HAP-1 (cell line): ENCODE measurements around the gene UBTD1.
"Not testable (repeated sequence)": the region's sequence is repeated elsewhere in the genome, so short reads cannot be mapped to it uniquely, and the experiment has no call there.

Experiments used
- DNase-seq, 2 experiments: peaks; one replicate each; pipeline ENCODE4 v3.0.0-alpha.2; 2016 to 2020; ENCODE audit warnings: low spot score in 2 of 2
- H3K27me3 ChIP-seq: fragments of 250-450 bp; sonication (Bioruptor Pico); 2 replicates; pipeline ENCODE4 v1.5.1; 2020; ENCODE audit warnings: low read depth, mild to moderate bottlenecking, moderate library complexity
- H3K36me3 ChIP-seq: fragments of 250-450 bp; sonication (Bioruptor Pico); replicated peaks from 2 replicates; pipeline ENCODE4 v1.5.1; 2020; ENCODE audit warnings: mild to moderate bottlenecking
- H3K4me1 ChIP-seq: fragments of 250-450 bp; sonication (Bioruptor Pico); 2 replicates; pipeline ENCODE4 v1.5.1; 2020; ENCODE audit warnings: mild to moderate bottlenecking
- H3K4me3 ChIP-seq: fragments of 250-450 bp; sonication (Bioruptor Pico); 2 replicates; pipeline ENCODE4 v1.5.1; 2020; ENCODE audit warnings: mild to moderate bottlenecking, moderate library complexity
- H3K9me3 ChIP-seq: fragments of 250-450 bp; sonication (Bioruptor Pico); 2 replicates; pipeline ENCODE4 v1.5.1; 2020; ENCODE audit warnings: mild to moderate bottlenecking, moderate library complexity
- in situ Hi-C: fragments of 300-500 bp; cut with MboI; formaldehyde crosslinking; loops from 3 replicates; pipeline ENCODE4 v1.14.3; 2020; ENCODE audit warnings: low sequenced_read_pairs, inconsistent platforms, mixed read lengths

The UBTD1 gene

GRCh38 chr10:97574374-97575126 is 75.8 kb downstream of the UBTD1 start:
- in situ Hi-C loops: no loop called here
- H3K27me3 ChIP-seq: no peaks in the 10 kb centered on the region
- H3K4me1 ChIP-seq: no peaks in the 10 kb centered on the region
- no peaks in the 10 kb centered on the region for H3K9me3 ChIP-seq
- DNase-seq: no peak
- no peaks in the 10 kb centered on the region for H3K36me3 ChIP-seq
- no peak overlapping the region for H3K4me3 ChIP-seq

GRCh38 chr10:97575127-97575668 is 76.5 kb downstream of the UBTD1 start:
- H3K4me1 ChIP-seq: no peaks in the 10 kb centered on the region
- no peaks in the 10 kb centered on the region for H3K27me3 ChIP-seq
- in situ Hi-C loops: no loop called here
- H3K36me3 ChIP-seq: no peaks in the 10 kb centered on the region
- no peak overlapping the region for H3K4me3 ChIP-seq
- no peaks in the 10 kb centered on the region for H3K9me3 ChIP-seq
- DNase-seq: no peak

GRCh38 chr10:97576487-97576886 is 77.8 kb downstream of the UBTD1 start:
- in situ Hi-C loops, H3K36me3 ChIP-seq, H3K9me3 ChIP-seq, H3K4me3 ChIP-seq, DNase-seq, H3K4me1 ChIP-seq, H3K27me3 ChIP-seq: not testable (repeated sequence)

- Histone ChIP-seq H3K27me3 (no peaks in the 10 kb centered on the region), H3K36me3 (no peaks in the 10 kb centered on the region), H3K9me3 (no peaks in the 10 kb centered on the region), H3K4me3 (no peak overlapping the region), H3K4me1 (no peaks in the 10 kb centered on the region)
- DNase-seq: no peak
- in situ Hi-C loops: no loop called here
Measured at GRCh38 chr10:97577701-97578100, 79.0 kb downstream of the UBTD1 start.

- no peaks in the 10 kb centered on the region for H3K9me3 ChIP-seq
- in situ Hi-C loops: no loop called here
- no peaks in the 10 kb centered on the region for H3K4me1 ChIP-seq
- H3K27me3 ChIP-seq: no peaks in the 10 kb centered on the region
- DNase-seq: no peak
- no peaks in the 10 kb centered on the region for H3K36me3 ChIP-seq
- H3K4me3 ChIP-seq: no peak overlapping the region
Measured at GRCh38 chr10:97578171-97578844, 79.6 kb downstream of the UBTD1 start.

- no peaks in the 10 kb centered on the region for H3K36me3 ChIP-seq
- H3K9me3 ChIP-seq: no peaks in the 10 kb centered on the region
- no peaks in the 10 kb centered on the region for H3K27me3 ChIP-seq
- in situ Hi-C loops: no loop called here
- no peaks in the 10 kb centered on the region for H3K4me1 ChIP-seq
- H3K4me3 ChIP-seq: no peak overlapping the region
- no peak for DNase-seq
Measured at GRCh38 chr10:97580421-97581367, 82.0 kb downstream of the UBTD1 start.

DNA sequence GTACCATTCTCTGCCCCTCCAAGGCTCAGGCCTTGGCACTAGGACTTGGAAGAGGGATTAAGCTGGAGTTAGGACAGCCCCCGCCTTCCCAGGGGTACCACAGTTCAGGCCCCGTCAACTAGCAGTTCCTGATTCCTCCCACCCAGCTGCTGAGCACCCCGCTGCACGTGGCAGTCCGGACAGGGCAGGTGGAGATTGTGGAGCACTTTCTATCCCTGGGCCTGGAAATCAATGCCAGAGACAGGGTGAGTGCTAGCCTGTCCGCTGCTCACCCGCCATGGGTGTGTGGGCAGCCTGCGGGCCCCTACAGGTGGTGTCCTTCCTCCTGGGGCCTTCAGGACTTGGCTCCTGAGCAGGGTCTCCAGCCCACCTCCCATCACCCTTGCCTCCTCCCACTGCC is 83.4 kb downstream of the UBTD1 start:
- H3K9me3 ChIP-seq: no peaks in the 10 kb centered on the region
- no peak for DNase-seq
- H3K27me3 ChIP-seq: no peaks in the 10 kb centered on the region
- no peaks in the 10 kb centered on the region for H3K36me3 ChIP-seq
- no peaks in the 10 kb centered on the region for H3K4me1 ChIP-seq
- in situ Hi-C loops: no loop called here
- H3K4me3 ChIP-seq: no peak overlapping the region

DNA sequence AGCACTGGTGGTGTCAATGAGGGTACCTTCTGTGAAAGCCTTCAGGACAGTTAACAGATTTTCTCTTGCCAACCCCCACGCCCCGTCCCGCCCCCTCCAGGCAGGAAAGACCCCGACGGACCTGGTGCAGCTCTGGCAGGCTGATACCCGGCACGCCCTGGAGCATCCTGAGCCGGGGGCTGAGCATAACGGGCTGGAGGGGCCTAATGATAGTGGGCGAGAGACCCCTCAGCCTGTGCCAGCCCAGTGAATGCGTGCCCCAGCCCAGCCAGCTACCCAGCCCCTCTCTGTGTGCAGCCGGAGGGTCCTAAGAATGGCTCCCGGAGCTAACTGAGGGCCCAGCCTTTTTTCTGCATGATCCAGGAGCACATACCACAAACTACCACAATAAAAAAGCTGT is 84.8 kb downstream of the UBTD1 start:
- Histone ChIP-seq H3K4me3 (no peak overlapping the region), H3K4me1 (no peaks in the 10 kb centered on the region), H3K36me3 (no peaks in the 10 kb centered on the region), H3K27me3 (no peaks in the 10 kb centered on the region), H3K9me3 (no peaks in the 10 kb centered on the region)
- no peak for DNase-seq
- in situ Hi-C loops: no loop called here

DNA sequence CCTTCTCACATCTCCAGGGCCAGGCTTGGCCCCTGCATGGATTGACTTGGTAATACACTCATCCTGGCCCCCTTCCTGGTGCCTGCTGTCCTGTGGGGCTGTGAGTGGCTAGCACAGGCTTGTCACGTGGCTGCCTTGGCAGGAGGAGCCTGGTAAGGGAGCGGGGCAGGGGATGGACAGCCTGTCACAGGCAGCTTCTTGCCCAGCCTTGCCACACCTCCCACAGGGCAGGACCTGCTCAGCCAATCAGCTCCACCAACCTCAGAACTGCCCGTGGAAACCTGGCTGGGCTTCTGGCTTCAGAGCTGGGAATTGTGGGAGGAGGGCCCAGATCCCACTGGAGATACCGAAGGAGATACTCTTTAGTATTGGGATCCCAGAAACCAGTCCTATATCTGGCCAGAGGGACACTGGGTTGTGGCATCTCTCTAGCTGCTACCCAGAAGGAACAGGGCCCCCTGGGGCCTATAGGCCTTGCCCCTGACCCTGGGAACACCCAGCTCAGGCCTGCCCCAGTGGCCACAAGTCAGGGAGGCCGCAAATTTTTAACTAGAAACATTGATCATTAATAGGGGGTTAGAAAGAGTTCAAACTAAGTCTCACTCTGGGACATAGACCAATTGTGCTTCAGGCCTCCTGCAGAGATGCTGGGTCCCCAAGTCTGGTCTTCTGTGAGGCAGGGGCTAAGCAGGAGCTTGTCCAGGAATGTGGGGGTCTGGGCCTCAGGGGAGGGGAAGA is 85.5 kb downstream of the UBTD1 start, which contains the start of gene HOGA1:
Gene HOGA1 (plus strand): TSS at position 330 of the 738 bp plus-strand sequence. CDS start 315 bp downstream, at position 645.
- Histone ChIP-seq H3K36me3 (no peaks in the 10 kb centered on the region), H3K27me3 (no peaks in the 10 kb centered on the region), H3K4me3 (no peak within 1 kb of the TSS), H3K9me3 (no peaks in the 10 kb centered on the region), H3K4me1 (no peaks in the 10 kb centered on the region)
- DNase-seq: peak in 1 of 2 experiments; percentile 64
- in situ Hi-C loops: no loop called here

- in situ Hi-C loops: no loop called here
- DNase-seq: no peak
- Histone ChIP-seq H3K4me3 (no peak overlapping the region), H3K9me3 (no peaks in the 10 kb centered on the region), H3K27me3 (no peaks in the 10 kb centered on the region), H3K4me1 (no peaks in the 10 kb centered on the region), H3K36me3 (no peaks in the 10 kb centered on the region)
Measured at GRCh38 chr10:97584798-97585438, 86.2 kb downstream of the UBTD1 start.

GRCh38 chr10:97585439-97585811 is 86.7 kb downstream of the UBTD1 start:
- H3K4me3 ChIP-seq: no peak overlapping the region
- no peaks in the 10 kb centered on the region for H3K4me1 ChIP-seq
- in situ Hi-C loops: no loop called here
- no peaks in the 10 kb centered on the region for H3K36me3 ChIP-seq
- no peak for DNase-seq
- no peaks in the 10 kb centered on the region for H3K9me3 ChIP-seq
- no peaks in the 10 kb centered on the region for H3K27me3 ChIP-seq

GRCh38 chr10:97587183-97587582 is 88.5 kb downstream of the UBTD1 start:
- Histone ChIP-seq H3K36me3 (no peaks in the 10 kb centered on the region), H3K4me3 (no peak overlapping the region), H3K9me3 (no peaks in the 10 kb centered on the region), H3K27me3 (no peaks in the 10 kb centered on the region), H3K4me1 (no peaks in the 10 kb centered on the region)
- no peak for DNase-seq
- in situ Hi-C loops: no loop called here

DNA sequence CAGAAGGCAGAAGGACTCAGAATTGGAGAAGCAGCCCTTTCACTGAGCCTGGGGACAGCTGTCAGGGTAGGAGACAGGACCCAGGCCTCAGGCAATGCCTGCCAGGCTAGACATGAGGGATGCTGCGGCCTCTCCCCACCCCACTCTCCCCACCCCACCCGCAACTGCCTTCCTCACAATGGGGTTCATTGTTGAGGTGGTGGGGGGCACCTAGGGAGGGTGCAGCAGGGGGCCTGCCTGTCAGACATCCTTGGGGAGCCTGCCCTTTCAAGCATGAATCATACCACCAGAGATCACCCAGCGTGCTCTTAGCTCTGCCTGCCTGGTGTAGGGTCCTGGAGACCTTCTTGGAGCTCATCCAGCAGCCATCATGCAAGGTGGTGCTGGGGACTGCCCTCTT is 90.8 kb downstream of the UBTD1 start, which contains the start of gene C10orf62:
Gene C10orf62 (plus strand): TSS at position 243 of the 400 bp plus-strand sequence. CDS start 177 bp downstream, outside the sequence.
- Histone ChIP-seq H3K27me3 (no peaks in the 10 kb centered on the region), H3K36me3 (no peaks in the 10 kb centered on the region), H3K4me3 (no peak within 1 kb of the TSS), H3K9me3 (no peaks in the 10 kb centered on the region), H3K4me1 (no peaks in the 10 kb centered on the region)
- in situ Hi-C loops: no loop called here
- no peak for DNase-seq
